Stimulated activated effector memory CD8-positive, alpha-beta T cell treated with anti-CD3 and anti-CD28 coated beads, Interleukin-12 subunit alpha, Interleukin-12 subunit beta, amount 100 ng/mL, for 72 hours (primary cell): Measurements from ENCODE around the gene OLFM4.

Source experiments
- ATAC-seq: fragments of 150-1000 bp; cut with Tn5 transposase; 2 replicates; pipeline ENCODE4 v1.10.0; 2021
- DNase-seq, 2 donors: peaks; one replicate each; pipeline ENCODE4 v3.0.0; 2021 to 2022; ENCODE audit warnings: low spot score in 2 of 2
- H3K27ac Mint-ChIP-seq: one replicate; pipeline ENCODE4 v1.8.0; 2022; ENCODE audit warnings: mild to moderate bottlenecking, mixed read lengths
- H3K36me3 Mint-ChIP-seq: one replicate; pipeline ENCODE4 v1.8.0; 2022; ENCODE audit warnings: mild to moderate bottlenecking, mixed read lengths
- H3K4me1 Mint-ChIP-seq: one replicate; pipeline ENCODE4 v1.8.0; 2022; ENCODE audit warnings: mixed read lengths
- H3K4me3 Mint-ChIP-seq: one replicate; pipeline ENCODE4 v1.8.0; 2022; ENCODE audit warnings: mild to moderate bottlenecking, mixed read lengths
- H3K9me3 Mint-ChIP-seq: one replicate; pipeline ENCODE4 v1.8.0; 2022; ENCODE audit warnings: mixed read lengths

OLFM4 gene

GRCh38 chr13:53074114-53074513, 45.5 kb downstream of the OLFM4 start:
- H3K27ac Mint-ChIP-seq = no peak overlapping the region
- no peak for DNase-seq

GRCh38 chr13:53075356-53076041, 46.9 kb downstream of the OLFM4 start:
- Mint-ChIP-seq H3K36me3 (no peaks in the 10 kb centered on the region), H3K9me3 (peaks cover 4% of the 10 kb centered on the region), H3K4me1 (no peaks in the 10 kb centered on the region), H3K4me3 (no peak overlapping the region), H3K27ac (no peak overlapping the region)
- DNase-seq = no peak
- no peak for ATAC-seq

More at GRCh38 chr13:53074114-53074513, 45.5 kb downstream of the OLFM4 start:
- H3K4me3 Mint-ChIP-seq = no peak overlapping the region
- no peaks in the 10 kb centered on the region for H3K36me3 Mint-ChIP-seq
- H3K9me3 Mint-ChIP-seq = peaks cover 4% of the 10 kb centered on the region
- H3K4me1 Mint-ChIP-seq = no peaks in the 10 kb centered on the region
- ATAC-seq = no peak

GRCh38 chr13:53079691-53080090, 51.1 kb downstream of the OLFM4 start:
- H3K27ac Mint-ChIP-seq = no peak overlapping the region
- no peaks in the 10 kb centered on the region for H3K36me3 Mint-ChIP-seq
- ATAC-seq (no peak), DNase-seq (no peak)
- peaks cover 4% of the 10 kb centered on the region for H3K9me3 Mint-ChIP-seq
- no peaks in the 10 kb centered on the region for H3K4me1 Mint-ChIP-seq
- H3K4me3 Mint-ChIP-seq = no peak overlapping the region

- ATAC-seq (no peak), DNase-seq (no peak)
- Mint-ChIP-seq H3K27ac (no peak overlapping the region), H3K9me3 (peaks cover 9% of the 10 kb centered on the region), H3K4me3 (no peak overlapping the region), H3K4me1 (no peaks in the 10 kb centered on the region), H3K36me3 (no peaks in the 10 kb centered on the region)
Observed at GRCh38 chr13:53088871-53089270, 60.3 kb downstream of the OLFM4 start.

- H3K36me3 Mint-ChIP-seq = no peaks in the 10 kb centered on the region
- ATAC-seq = no peak
Observed at GRCh38 chr13:53089951-53090350, 61.3 kb downstream of the OLFM4 start.

GRCh38 chr13:53090461-53090860, 61.8 kb downstream of the OLFM4 start:
- no peaks in the 10 kb centered on the region for H3K4me1 Mint-ChIP-seq
- H3K9me3 Mint-ChIP-seq = peaks cover 9% of the 10 kb centered on the region
- no peaks in the 10 kb centered on the region for H3K36me3 Mint-ChIP-seq
- ATAC-seq (no peak), DNase-seq (no peak)
- no peak overlapping the region for H3K4me3 Mint-ChIP-seq
- no peak overlapping the region for H3K27ac Mint-ChIP-seq

More at GRCh38 chr13:53089951-53090350, 61.3 kb downstream of the OLFM4 start:
- Mint-ChIP-seq H3K4me3 (no peak overlapping the region), H3K27ac (no peak overlapping the region), H3K4me1 (no peaks in the 10 kb centered on the region), H3K9me3 (peaks cover 9% of the 10 kb centered on the region)
- no peak for DNase-seq

- Mint-ChIP-seq H3K9me3 (peaks cover 9% of the 10 kb centered on the region), H3K36me3 (no peaks in the 10 kb centered on the region), H3K4me1 (no peaks in the 10 kb centered on the region), H3K27ac (no peak overlapping the region), H3K4me3 (no peak overlapping the region)
- ATAC-seq (no peak), DNase-seq (no peak)
Observed at GRCh38 chr13:53092931-53093330, 64.3 kb downstream of the OLFM4 start.

- Mint-ChIP-seq H3K27ac (no peak overlapping the region), H3K36me3 (no peaks in the 10 kb centered on the region), H3K4me3 (no peak overlapping the region), H3K9me3 (no peaks in the 10 kb centered on the region), H3K4me1 (no peaks in the 10 kb centered on the region)
- no peak for ATAC-seq
- DNase-seq = no peak
Observed at GRCh38 chr13:53098455-53098854, 69.8 kb downstream of the OLFM4 start.

GRCh38 chr13:53100394-53101063, 71.9 kb downstream of the OLFM4 start:
- Mint-ChIP-seq H3K4me1 (no peaks in the 10 kb centered on the region), H3K9me3 (no peaks in the 10 kb centered on the region), H3K4me3 (no peak overlapping the region), H3K27ac (no peak overlapping the region), H3K36me3 (no peaks in the 10 kb centered on the region)
- ATAC-seq (no peak), DNase-seq (no peak)
